Glutamatergic neuron (in vitro differentiated cells): ENCODE results near the gene NBEAL2. TPM values are rescaled to one million over a fixed set of nuclear protein-coding genes. Genes with fewer than 3 reads are reported as not detected.

Experiments
- DNase-seq: peaks from one replicate; pipeline ENCODE4 v3.0.0; 2022
- H3K27ac Mint-ChIP-seq: one replicate; pipeline ENCODE4 v1.8.0; 2020; ENCODE audit warnings: mild to moderate bottlenecking, mixed read lengths, inconsistent platforms; ENCODE audit not compliant: unreplicated experiment
- H3K27me3 Mint-ChIP-seq: one replicate; pipeline ENCODE4 v1.8.0; 2020; ENCODE audit warnings: mild to moderate bottlenecking, moderate library complexity, mixed read lengths, inconsistent platforms; ENCODE audit not compliant: unreplicated experiment
- H3K36me3 Mint-ChIP-seq: one replicate; pipeline ENCODE4 v1.8.0; 2020; ENCODE audit warnings: mild to moderate bottlenecking, mixed read lengths, inconsistent platforms; ENCODE audit not compliant: unreplicated experiment
- H3K4me1 Mint-ChIP-seq: one replicate; pipeline ENCODE4 v1.8.0; 2020; ENCODE audit warnings: mild to moderate bottlenecking, low read depth, mixed read lengths, inconsistent platforms; ENCODE audit not compliant: unreplicated experiment
- H3K4me3 Mint-ChIP-seq: one replicate; pipeline ENCODE4 v1.8.0; 2020; ENCODE audit warnings: mild to moderate bottlenecking, mixed read lengths, inconsistent platforms; ENCODE audit not compliant: unreplicated experiment
- H3K9me3 Mint-ChIP-seq: one replicate; pipeline ENCODE4 v1.8.0; 2020; ENCODE audit warnings: mild to moderate bottlenecking, moderate library complexity, mixed read lengths, inconsistent platforms; ENCODE audit not compliant: unreplicated experiment
- CTCF ChIP-seq: fragments of 200-600 bp; sonication (generic); IDR thresholded peaks from one replicate; pipeline ENCODE4 v1.5.0; 2021; ENCODE audit not compliant: partially characterized antibody, unreplicated experiment
- total RNA-seq: library from RNA; stranded (reverse); fragmentation: NEBNext Ultra II Directional; extraction: Animal tissue kit (Norgen Biotek cat#: 25700); gene quantifications from one replicate; pipeline ENCODE4 v1.2.1, GENCODE V29; 2021; ENCODE audit not compliant: unreplicated experiment

Gene NBEAL2
- total RNA-seq, 1 donor from 2014 or later, result 38.0 TPM

DNA sequence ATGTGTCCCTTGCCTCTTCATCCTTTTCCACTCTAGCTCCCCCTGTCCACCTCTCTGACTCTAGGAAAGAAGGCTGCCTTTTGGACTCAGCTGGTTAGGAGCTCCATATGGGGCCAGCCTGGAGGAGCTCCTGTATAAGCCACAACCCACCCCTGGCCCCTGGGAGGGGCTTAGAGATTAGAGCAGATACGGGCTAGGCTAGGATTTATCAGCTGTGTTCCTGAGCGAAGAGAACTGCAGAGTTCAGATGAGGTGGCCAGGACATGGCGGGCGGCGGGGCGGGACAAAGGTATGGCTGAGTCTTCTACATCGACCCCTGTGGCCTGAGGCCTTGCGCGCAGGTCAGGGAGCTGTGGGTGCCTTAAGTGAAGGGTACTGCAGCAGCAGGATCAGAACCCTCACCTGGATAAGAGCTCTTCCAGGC is 7.9 kb downstream of the NBEAL2 start:
- H3K4me1 Mint-ChIP-seq, result peaks cover 3% of the 10 kb centered on the region
- DNase-seq, result no peak
- H3K9me3 Mint-ChIP-seq, result peaks cover 5% of the 10 kb centered on the region
- no peaks in the 10 kb centered on the region for H3K36me3 Mint-ChIP-seq
- no peak overlapping the region for H3K4me3 Mint-ChIP-seq
- peaks cover 2% of the 10 kb centered on the region for H3K27me3 Mint-ChIP-seq
- no peak overlapping the region for H3K27ac Mint-ChIP-seq
- TF ChIP-seq CTCF, result no peak

DNA sequence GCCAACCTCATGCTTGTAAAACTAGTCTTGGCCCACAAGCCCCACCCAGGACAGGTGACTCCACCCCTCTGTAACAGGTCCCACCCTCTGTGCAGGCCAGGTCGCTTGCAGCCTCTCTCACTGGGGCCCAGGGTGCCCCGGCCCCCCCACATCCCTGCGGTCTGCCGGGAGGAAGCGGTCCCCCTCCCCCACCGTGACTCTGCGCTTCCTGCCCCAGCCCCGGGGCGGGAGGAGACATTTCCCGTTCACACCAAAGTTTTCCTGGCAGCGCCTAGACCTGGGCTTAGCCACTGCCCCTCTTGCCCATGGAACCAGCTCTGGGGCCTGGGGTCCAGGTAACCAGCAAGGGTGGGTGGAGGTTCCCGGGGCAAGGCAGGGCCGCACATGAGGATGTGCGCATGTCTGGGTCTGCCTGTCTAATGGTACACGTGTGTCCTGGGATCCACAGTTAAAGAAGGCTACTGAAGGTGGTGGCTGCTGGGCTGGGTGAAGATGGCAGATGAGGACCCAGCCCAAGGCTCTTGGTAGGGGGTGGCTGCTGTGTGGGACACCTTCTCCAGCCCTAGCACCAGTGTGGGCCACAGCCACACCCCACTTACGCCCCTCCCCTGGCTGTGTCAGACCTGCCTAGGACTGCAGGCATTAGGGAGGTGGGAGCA is 8.4 kb downstream of the NBEAL2 start:
- no peak overlapping the region for H3K27ac Mint-ChIP-seq
- H3K4me1 Mint-ChIP-seq, result peaks cover 3% of the 10 kb centered on the region

DNA sequence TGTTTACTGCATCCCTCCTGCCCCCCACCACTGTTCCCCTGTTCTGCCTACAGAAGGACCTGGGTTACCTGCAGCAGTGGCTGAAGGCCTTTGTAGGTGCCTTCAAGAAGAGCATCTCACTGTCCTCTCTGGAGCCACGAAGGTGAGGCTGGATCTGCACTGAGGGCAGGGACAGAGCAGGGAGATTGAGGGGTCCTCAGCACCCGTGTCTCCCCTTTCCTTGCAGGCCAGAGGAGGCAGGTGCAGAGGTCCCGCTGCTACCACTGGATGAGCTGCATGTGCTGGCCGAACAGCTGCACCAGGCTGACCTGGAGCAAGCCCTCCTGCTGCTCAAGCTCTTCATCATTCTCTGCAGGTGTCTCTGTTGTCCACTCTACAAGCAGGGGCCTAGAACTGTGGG is 9.2 kb downstream of the NBEAL2 start:
- Mint-ChIP-seq H3K4me1 (peaks cover 3% of the 10 kb centered on the region), H3K27me3 (peaks cover 2% of the 10 kb centered on the region), H3K36me3 (no peaks in the 10 kb centered on the region), H3K9me3 (peaks cover 4% of the 10 kb centered on the region), H3K27ac (no peak overlapping the region), H3K4me3 (no peak overlapping the region)
- no peak for TF ChIP-seq CTCF
- DNase-seq, result no peak

More for the DNA sequence above, 8.4 kb downstream of the NBEAL2 start:
- Mint-ChIP-seq H3K9me3 (peaks cover 5% of the 10 kb centered on the region), H3K36me3 (no peaks in the 10 kb centered on the region), H3K4me3 (no peak overlapping the region), H3K27me3 (peaks cover 2% of the 10 kb centered on the region)
- no peak for DNase-seq
- no peak for TF ChIP-seq CTCF

DNA sequence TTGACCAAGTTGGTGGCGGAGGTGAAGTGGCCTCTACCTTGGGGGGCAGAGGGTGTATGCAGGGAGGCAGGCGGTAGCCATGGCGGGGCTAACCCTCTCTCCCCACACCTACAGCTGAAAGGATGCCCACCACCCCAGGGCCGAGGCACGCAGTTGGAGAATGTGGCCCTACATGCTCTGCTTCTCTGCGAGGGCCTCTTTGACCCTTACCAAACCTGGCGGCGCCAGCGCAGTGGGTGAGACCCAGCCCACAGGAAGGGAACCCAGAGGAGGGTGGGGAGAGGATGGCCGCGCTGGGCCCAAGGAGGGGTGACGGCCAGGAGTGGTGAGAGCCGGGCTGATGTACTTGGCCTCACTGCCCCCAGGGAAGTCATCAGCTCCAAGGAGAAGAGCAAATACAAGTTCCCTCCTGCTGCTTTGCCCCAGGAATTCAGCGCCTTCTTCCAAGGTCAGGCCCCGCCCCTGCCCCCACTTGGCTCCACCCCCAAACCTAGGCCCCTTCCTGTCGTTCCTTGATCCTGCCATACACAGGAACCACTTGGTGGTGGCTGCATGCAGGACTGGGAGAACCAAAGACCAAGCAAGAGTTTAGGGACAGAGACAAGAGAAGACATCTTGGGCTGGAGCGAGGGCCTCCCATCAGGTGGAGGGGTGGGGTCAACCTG is 9.8 kb downstream of the NBEAL2 start:
- Mint-ChIP-seq H3K27me3 (peaks cover under 1% of the 10 kb centered on the region), H3K27ac (no peak overlapping the region), H3K4me1 (peaks cover 3% of the 10 kb centered on the region), H3K9me3 (peaks cover 4% of the 10 kb centered on the region), H3K36me3 (no peaks in the 10 kb centered on the region), H3K4me3 (no peak overlapping the region)
- TF ChIP-seq CTCF, result no peak
- DNase-seq, result no peak
